ENCODE data around the gene HES4.

GRCh38 chr1:959731-960362 is 40.0 kb downstream of the HES4 start:
- no peak for TF ChIP-seq POLR2A (IDR thresholded peaks at IDR 0.05)
- TF ChIP-seq CTCF (IDR thresholded peaks at IDR 0.05), result no peak

Data from breast epithelium (tissue), 3 donors.